ENCODE measurements around the gene SEMA6D.

Gene SEMA6D

DNA sequence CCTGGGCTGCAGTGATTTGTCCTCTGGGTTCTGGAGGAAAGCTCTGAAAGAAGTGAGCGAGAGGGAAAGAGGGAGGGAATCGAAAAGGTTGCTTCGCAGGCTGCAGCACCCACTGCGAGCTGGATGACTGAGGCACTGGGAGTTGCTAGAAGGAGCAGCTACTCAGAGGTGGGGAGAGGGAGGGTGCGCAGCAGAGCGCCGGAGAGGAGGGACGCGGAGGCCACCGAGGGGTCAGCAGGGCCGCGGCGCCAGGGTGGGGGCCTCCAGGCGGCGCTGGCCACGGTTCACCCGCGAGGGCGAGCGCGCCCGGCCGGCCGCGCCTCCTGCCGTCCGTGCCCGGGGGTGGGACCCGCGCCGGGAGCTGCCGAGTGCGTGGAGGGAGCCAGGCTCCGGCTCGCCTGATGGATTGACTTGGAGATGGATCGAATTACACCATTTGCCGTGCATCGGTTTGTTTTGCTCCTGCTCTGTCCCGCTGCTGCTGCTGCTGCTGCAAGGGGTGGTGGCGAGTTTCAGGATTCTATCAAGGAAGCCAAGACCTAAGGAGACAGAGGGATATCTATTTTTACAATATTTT is at the start of gene SEMA6D:
Gene SEMA6D (plus strand): TSS at position 470 of the 577 bp plus-strand sequence. CDS start 42,294 bp downstream, outside the sequence.
- no peak for DNase-seq (ENCODE audit: low read depth)

DNA sequence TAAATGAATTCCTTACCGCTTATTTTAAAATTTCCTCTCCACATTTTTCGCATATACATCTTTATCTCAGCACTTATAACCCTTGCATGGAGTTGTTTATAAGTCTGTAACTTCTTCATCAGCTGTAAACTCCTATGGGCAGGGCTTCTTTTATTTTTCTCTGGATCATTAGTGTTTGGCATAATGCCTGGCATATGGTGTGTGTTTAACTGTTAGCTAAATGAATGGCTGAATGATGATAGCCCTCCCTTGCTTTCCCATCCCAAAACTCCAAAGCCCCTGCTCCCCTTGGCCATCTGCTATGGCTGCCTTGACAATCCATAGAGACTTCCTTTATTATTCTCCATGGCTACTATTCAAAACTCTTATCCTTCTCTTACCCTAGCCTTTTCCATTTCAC is 48.1 kb upstream of the SEMA6D start:
- no peak for DNase-seq (ENCODE audit: low read depth)

DNA sequence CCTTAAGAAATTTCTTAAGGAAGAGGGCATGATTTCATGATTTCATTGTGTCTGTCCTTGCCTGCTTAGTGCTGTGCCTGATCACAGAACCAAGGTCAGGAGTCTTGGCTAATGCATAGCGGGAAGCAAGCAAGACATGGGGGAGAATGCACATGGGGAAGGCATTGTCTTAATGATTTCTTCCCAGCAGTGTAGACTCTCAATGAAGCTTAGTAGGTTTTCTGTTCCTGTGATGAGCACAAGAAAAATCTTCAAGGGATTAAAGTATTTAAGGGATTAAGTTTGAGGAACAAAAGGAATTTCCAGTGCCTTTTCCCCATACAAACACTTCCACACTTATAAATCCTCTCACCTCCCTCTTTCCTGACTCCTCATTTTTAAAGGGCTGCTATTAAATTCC is 46.9 kb upstream of the SEMA6D start:
- DNase-seq (ENCODE audit: low read depth): no peak

- DNase-seq (ENCODE audit: low read depth): no peak
These were observed 44.0 kb upstream of the SEMA6D start for GRCh38 chr15:47673232-47673761.

- no peak for DNase-seq (ENCODE audit: low read depth)
These were observed 42.6 kb upstream of the SEMA6D start for GRCh38 chr15:47674586-47675232.

- no peak for DNase-seq (ENCODE audit: low read depth)
These were observed 41.6 kb upstream of the SEMA6D start for GRCh38 chr15:47675735-47676134.

DNA sequence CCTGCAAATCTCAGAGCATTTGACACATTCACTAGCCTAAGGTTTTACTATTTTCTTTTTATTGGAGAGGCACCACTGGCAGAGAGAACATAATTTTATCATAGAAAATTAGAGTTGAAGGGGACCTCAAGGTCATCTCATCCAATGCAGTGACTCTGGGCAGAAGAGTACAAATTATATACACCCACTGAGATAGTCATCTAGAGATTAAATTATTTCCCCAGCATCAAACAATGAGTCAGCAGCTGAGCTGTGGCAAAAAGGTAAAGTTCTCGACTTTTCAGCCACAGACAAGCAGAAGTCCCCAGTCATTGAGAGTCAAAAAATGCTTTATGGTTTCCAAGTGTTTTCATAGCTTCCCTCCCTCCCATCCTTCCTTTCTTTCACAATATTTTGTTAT is 39.3 kb upstream of the SEMA6D start:
- no peak for DNase-seq (ENCODE audit: low read depth)

GRCh38 chr15:47682661-47683060 is 34.6 kb upstream of the SEMA6D start:
- DNase-seq (ENCODE audit: low read depth): no peak

- DNase-seq (ENCODE audit: low read depth): no peak
These were observed 32.0 kb upstream of the SEMA6D start for GRCh38 chr15:47685141-47685870.

- no peak for DNase-seq (ENCODE audit: low read depth)
These were observed 28.7 kb upstream of the SEMA6D start for GRCh38 chr15:47688573-47689086.

DNA sequence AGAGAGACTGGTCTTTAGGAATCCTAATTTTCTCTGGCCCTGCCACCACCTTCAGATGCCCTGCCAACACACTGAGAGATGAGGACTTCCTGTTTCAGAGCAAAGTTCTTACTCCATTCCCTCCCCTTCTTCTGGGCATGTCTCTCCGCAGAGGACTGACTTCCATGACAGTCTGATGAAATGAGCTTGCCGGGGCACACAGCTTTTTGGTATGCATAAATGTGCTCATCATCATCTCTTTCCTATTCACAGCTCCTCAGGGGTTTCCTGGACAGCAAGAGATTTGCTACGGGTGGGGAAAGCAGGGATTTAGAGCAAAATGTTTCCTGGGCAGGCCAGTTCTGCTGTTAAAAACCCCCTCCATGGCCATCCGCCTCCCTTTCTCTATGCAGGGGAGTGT is 27.6 kb upstream of the SEMA6D start:
- no peak for DNase-seq (ENCODE audit: low read depth)

GRCh38 chr15:47691882-47692281 is 25.4 kb upstream of the SEMA6D start:
- DNase-seq (ENCODE audit: low read depth): no peak

DNA sequence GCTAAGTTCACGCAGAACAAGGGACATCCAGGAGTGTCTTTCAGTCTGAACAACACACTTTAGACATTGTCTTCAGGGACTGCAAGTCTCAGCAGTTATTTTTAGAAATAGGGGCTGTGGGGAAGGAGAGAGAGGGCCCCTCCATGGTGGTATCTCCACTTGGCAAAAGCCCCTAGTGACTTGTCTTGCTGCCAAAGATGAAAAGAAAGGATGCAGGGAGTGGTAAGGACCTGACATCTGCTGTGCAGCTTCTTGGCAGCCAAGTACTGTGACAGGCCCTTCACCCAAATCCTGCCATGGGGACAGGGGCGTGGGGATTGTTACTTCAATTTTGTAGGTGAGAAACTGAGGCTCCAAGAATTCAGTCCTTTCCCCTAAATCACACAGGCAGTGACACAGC is 21.0 kb upstream of the SEMA6D start:
- DNase-seq (ENCODE audit: low read depth): no peak

DNA sequence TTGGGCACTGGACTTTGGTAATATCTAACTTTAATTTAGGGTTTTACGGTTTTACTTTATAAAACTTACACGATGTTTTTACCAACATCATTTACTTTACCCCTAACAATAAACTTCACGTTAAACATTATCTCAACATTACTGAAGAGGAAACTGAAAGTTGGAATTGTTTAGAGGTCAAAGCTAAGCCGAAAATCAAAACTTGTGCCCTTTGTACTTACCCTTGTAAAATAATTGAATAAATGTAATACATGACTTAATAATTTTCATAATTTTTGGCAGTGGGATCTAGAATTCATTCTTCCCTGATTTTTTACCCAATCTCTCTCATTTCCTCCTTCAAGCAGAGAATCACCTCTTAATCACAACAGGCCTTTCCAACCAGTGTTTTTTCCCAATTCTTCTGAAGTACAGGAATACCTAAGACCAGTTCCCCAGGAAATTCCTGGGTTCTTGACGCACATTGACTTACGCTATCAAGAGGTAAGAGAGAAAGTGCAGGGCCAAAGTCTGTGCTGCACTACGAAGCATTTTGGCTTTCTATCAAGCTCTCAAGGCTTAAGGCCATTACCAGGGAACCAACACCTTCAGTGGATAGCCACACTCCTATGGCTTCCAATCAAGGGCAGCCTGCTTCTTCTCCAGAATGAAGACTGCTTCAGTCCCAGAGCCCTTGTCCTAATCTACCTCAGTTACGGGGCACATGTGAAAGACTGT is 11.9 kb upstream of the SEMA6D start:
- DNase-seq (ENCODE audit: low read depth): no peak

- no peak for DNase-seq (ENCODE audit: low read depth)
These were observed 9.9 kb upstream of the SEMA6D start for GRCh38 chr15:47707391-47707790.

DNA sequence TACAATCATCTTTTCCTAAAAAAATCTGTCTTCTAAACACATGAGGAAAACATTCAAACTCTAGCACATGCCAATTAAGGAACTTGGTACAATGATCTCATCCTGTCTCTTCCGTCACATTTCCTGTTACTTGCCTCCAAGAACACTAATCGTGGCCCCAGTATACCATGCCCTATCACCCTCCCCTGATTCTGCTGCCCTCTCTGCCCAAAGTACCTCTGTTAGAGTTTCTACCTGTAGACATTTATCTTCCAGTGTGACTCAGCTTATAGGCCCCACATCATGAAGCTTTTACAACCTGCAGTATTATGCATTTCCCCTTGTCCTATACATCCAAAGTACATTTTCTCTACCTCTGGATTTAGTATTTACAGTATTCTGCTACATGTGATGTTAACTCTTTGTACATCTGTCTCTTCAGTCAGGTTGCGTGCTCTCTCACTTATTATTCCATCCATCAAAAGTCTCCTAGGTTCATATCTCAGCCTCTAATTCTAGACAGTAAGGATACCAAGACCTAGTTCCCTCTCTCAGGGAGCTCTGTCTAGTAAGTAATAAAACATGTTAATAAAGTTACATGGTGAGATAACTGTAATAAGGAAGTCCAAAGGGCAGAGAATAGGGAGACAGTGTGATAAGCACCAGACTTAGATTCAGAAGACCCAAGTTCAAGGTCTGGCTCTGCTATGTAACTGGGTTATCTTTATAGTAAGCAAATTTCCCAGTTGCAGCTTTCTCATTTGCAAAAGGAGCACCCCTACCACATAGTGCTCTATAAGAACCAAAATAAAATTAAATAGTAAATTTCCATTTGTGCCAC is 8.9 kb upstream of the SEMA6D start:
- no peak for DNase-seq (ENCODE audit: low read depth)

DNA sequence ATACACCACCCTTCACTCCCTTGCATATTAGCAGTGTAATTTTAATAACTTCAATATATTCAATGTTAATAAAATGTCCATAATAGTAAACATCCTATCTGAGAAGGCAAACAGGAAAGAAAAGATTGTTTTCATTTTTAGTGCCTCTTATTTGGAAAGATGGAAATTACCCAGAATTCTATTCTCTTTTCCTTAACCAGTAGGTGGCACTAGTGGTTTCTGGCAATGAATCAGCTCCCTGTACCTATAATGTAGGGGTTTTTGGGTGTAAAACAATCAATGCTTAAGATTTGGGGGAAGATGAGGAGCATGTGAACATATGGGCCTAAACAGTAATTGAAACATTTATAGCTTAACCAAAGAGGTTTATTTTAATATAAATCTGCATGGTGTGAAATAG is 5.7 kb upstream of the SEMA6D start:
- DNase-seq (ENCODE audit: low read depth): no peak

- no peak for DNase-seq (ENCODE audit: low read depth)
These were observed 1.9 kb upstream of the SEMA6D start for GRCh38 chr15:47715402-47715801.

DNA sequence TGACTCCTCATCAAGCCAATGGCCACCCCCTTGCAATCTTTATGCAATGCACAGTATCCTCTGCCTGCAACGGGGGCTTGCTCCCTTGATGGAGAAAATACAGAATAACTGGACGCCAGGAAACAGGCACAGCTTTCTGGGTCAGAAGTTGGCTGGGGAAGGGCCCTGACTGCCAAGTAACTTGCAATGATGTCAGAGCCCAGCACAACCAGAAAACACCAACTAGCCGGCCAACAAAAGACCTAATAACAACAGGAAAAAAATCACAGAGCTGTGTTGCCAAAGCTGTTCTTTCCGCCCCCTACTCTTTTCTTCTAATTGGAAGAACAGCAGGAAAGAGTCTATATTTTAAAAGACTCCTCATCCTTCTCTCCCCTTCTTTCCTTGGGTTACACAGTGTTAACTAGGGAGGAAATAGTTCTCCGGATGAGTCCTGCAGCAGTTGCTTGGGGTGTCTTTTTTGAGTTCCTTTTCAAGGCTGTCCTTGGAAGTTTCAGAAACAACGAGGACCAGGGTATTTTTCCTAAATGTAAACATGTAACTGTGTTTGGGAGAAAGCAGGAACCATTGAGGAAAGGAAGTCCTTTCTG is 1.4 kb upstream of the SEMA6D start:
- no peak for DNase-seq (ENCODE audit: low read depth)

- DNase-seq (ENCODE audit: low read depth): no peak
These were observed 789 bp upstream of the SEMA6D start for GRCh38 chr15:47716516-47716915.
